Vagina (tissue), 2 donors: ENCODE data around the gene KANSL1L.

Source experiments
- POLR2A ChIP-seq, 2 donors: fragments of 450-650 bp; IDR thresholded peaks; one replicate each; pipeline ENCODE4 v1.6.1; 2017; ENCODE audit warnings: antibody characterized with exemption in 2 of 2, mild to moderate bottlenecking in 2 of 2, moderate library complexity in 2 of 2
- POLR2AphosphoS5 ChIP-seq, 2 donors: sonication (generic); formaldehyde crosslinking; IDR thresholded peaks; one replicate each; pipeline ENCODE4 v1.9.0; 2017; ENCODE audit warnings: antibody characterized with exemption in 2 of 2, mild to moderate bottlenecking in 2 of 2, low read depth in 1 of 2; ENCODE audit not compliant: insufficient read depth in 1 of 2
- TF ChIP-seq, protein P1 (sequence below), 3 experiments: fragments of 450-650 bp in 2 of 3; fragments of 200-600 bp in 1 of 3; sonication (generic) in 1 of 3; IDR thresholded peaks; one replicate each; pipeline ENCODE4 v1.5.1; 2017 to 2019; ENCODE audit warnings: antibody characterized with exemption in 3 of 3, mild to moderate bottlenecking in 2 of 3, moderate library complexity in 2 of 3

DNA sequence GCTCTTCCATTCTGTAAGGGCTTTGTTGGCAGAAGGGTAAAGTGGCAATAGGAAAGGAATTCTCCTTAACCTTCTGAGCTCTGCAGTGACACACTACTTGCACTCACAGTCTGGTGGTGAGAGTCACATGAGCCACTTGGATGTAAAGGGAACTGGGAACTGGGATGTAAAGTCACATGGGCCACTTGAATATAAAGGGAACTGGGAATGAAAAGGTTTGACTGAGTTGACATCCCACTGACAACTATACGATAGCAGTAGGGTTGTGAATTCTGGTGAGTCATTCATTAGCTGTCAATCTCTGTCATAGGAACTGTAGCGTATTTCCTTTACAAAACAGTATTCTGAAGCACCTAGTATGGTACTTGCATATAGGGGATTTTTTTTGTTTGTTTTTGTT is 163.3 kb downstream of the KANSL1L start:
- TF ChIP-seq, protein P1, sequence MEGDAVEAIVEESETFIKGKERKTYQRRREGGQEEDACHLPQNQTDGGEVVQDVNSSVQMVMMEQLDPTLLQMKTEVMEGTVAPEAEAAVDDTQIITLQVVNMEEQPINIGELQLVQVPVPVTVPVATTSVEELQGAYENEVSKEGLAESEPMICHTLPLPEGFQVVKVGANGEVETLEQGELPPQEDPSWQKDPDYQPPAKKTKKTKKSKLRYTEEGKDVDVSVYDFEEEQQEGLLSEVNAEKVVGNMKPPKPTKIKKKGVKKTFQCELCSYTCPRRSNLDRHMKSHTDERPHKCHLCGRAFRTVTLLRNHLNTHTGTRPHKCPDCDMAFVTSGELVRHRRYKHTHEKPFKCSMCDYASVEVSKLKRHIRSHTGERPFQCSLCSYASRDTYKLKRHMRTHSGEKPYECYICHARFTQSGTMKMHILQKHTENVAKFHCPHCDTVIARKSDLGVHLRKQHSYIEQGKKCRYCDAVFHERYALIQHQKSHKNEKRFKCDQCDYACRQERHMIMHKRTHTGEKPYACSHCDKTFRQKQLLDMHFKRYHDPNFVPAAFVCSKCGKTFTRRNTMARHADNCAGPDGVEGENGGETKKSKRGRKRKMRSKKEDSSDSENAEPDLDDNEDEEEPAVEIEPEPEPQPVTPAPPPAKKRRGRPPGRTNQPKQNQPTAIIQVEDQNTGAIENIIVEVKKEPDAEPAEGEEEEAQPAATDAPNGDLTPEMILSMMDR (IDR thresholded peaks at IDR 0.05): no peak
- no peak for TF ChIP-seq POLR2A (IDR thresholded peaks at IDR 0.05)
- no peak for TF ChIP-seq POLR2AphosphoS5 (IDR thresholded peaks at IDR 0.05; ENCODE audit: insufficient read depth in 1 of 2, low read depth in 1 of 2)
